Islet precursor cell (in vitro differentiated cells): ENCODE measurements around the gene PDIK1L.
A peak's percentile ranks its signal among the peaks of the same experiment; 100 is the strongest.
"Not testable (repeated sequence)": the region's sequence is repeated elsewhere in the genome, so short reads cannot be mapped to it uniquely, and the experiment has no call there.

Experiments
- DNase-seq: peaks from one replicate; pipeline ENCODE4 v3.0.0-alpha.2; 2018

PDIK1L gene

GRCh38 chr1:26092422-26092821 is 19.2 kb upstream of the PDIK1L start:
- no peak for DNase-seq

- DNase-seq: not testable (repeated sequence)
Measured at GRCh38 chr1:26093569-26093968, 18.1 kb upstream of the PDIK1L start.

- DNase-seq: peak; percentile 79
Measured at GRCh38 chr1:26094076-26094669, 17.5 kb upstream of the PDIK1L start.

- peak; percentile 94 for DNase-seq
Measured at GRCh38 chr1:26094677-26095383, 16.8 kb upstream of the PDIK1L start.

- no peak for DNase-seq
Measured at GRCh38 chr1:26096471-26096870, 15.2 kb upstream of the PDIK1L start.

- DNase-seq: no peak
Measured at GRCh38 chr1:26097696-26098095, 13.9 kb upstream of the PDIK1L start.

- no peak for DNase-seq
Measured at GRCh38 chr1:26098602-26099001, 13.0 kb upstream of the PDIK1L start.

- DNase-seq: no peak
Measured at GRCh38 chr1:26099780-26100179, 11.8 kb upstream of the PDIK1L start.

- DNase-seq: not testable (repeated sequence)
Measured at GRCh38 chr1:26100204-26100603, 11.4 kb upstream of the PDIK1L start.

GRCh38 chr1:26102119-26102518 is 9.5 kb upstream of the PDIK1L start:
- DNase-seq: no peak

- no peak for DNase-seq
Measured at GRCh38 chr1:26102526-26102925, 9.1 kb upstream of the PDIK1L start.

GRCh38 chr1:26105226-26105548 is 6.4 kb upstream of the PDIK1L start:
- not testable (repeated sequence) for DNase-seq

- DNase-seq: no peak
Measured at GRCh38 chr1:26109229-26110164, 2.1 kb upstream of the PDIK1L start.

- DNase-seq: peak; percentile 85
Measured at GRCh38 chr1:26110731-26111529, 694 bp upstream of the PDIK1L start.

GRCh38 chr1:26112407-26112775 is 767 bp downstream of the PDIK1L start:
- no peak for DNase-seq

- DNase-seq: no peak
Measured at GRCh38 chr1:26114165-26114927, 2.7 kb downstream of the PDIK1L start.

GRCh38 chr1:26119892-26120608 is 8.4 kb downstream of the PDIK1L start:
- no peak for DNase-seq

GRCh38 chr1:26121854-26122773 is 10.5 kb downstream of the PDIK1L start:
- DNase-seq: no peak

- no peak for DNase-seq
Measured at GRCh38 chr1:26122988-26123973, 11.7 kb downstream of the PDIK1L start.
